Neural cell (in vitro differentiated cells): Measurements from ENCODE around the gene HOXA3. TPM values are rescaled to one million over a fixed set of nuclear protein-coding genes. Genes with fewer than 3 reads are reported as not detected.

Experiments
- H2AFZ ChIP-seq: fragments of 200-600, 300-800 bp; sonication (generic), shearing (Covaris generic); 2 replicates; pipeline ENCODE4 v1.6.0; 2014; ENCODE audit warnings: low read depth, mild to moderate bottlenecking, antibody characterized with exemption, low read length, moderate library complexity
- H3F3A ChIP-seq: fragments of 200-600 bp; shearing (Covaris generic); 2 replicates; pipeline ENCODE4 v1.6.1; 2016; ENCODE audit warnings: mild to moderate bottlenecking, moderate library complexity, mixed read lengths, antibody characterized with exemption, low read length; ENCODE audit not compliant: insufficient read depth, poor library complexity, severe bottlenecking
- H3K27ac ChIP-seq: fragments of 200-600, 300-800 bp; sonication (generic), shearing (Covaris generic); 2 replicates; pipeline ENCODE4 v1.5.1; 2014; ENCODE audit warnings: mild to moderate bottlenecking, low read length, moderate library complexity
- H3K27me3 ChIP-seq: fragments of 300-800, 200-600 bp; sonication (generic), shearing (Covaris generic); 2 replicates; pipeline ENCODE4 v1.6.0; 2014; ENCODE audit warnings: mild to moderate bottlenecking, low read depth, low read length, moderate library complexity; ENCODE audit not compliant: insufficient read depth
- H3K36me3 ChIP-seq: fragments of 300-800, 200-600 bp; sonication (generic), shearing (Covaris generic); 2 replicates; pipeline ENCODE4 v1.5.1; 2014; ENCODE audit warnings: mild to moderate bottlenecking, antibody characterized with exemption, low read length, moderate library complexity; ENCODE audit not compliant: insufficient read depth
- H3K4me2 ChIP-seq: fragments of 300-800, 200-600 bp; sonication (generic), shearing (Covaris generic); 2 replicates; pipeline ENCODE4 v1.6.0; 2014; ENCODE audit warnings: mild to moderate bottlenecking, low read length
- H3K4me3 ChIP-seq: fragments of 300-800, 200-600 bp; sonication (generic), shearing (Covaris generic); 2 replicates; pipeline ENCODE4 v1.5.1; 2014; ENCODE audit warnings: mild to moderate bottlenecking, low read length, moderate library complexity
- H3K79me2 ChIP-seq: fragments of 200-600 bp; shearing (Covaris generic); replicated peaks from 2 replicates; pipeline ENCODE4 v1.6.0; 2014; ENCODE audit warnings: mild to moderate bottlenecking, low read length, moderate library complexity; ENCODE audit not compliant: insufficient read depth
- H3K9ac ChIP-seq: fragments of 300-800, 200-600 bp; sonication (generic), shearing (Covaris generic); 2 replicates; pipeline ENCODE4 v1.6.1; 2016; ENCODE audit warnings: mild to moderate bottlenecking, low read length, mixed read lengths
- H3K9me2 ChIP-seq: fragments of 200-600 bp; shearing (Covaris generic); 2 replicates; pipeline ENCODE4 v1.6.1; 2016; ENCODE audit warnings: mild to moderate bottlenecking, low read length, mixed read lengths; ENCODE audit not compliant: insufficient read depth
- H3K9me3 ChIP-seq: fragments of 200-600, 300-800 bp; sonication (generic), shearing (Covaris generic); 2 replicates; pipeline ENCODE4 v1.6.1; 2016; ENCODE audit warnings: mild to moderate bottlenecking, mixed run types, low read length, moderate library complexity, mixed read lengths
- H4K20me1 ChIP-seq: fragments of 200-600 bp; shearing (Covaris generic); 2 replicates; pipeline ENCODE4 v1.6.1; 2016; ENCODE audit warnings: mild to moderate bottlenecking, mixed run types; ENCODE audit not compliant: insufficient read depth
- CTCF ChIP-seq: fragments of 450-650 bp; IDR thresholded peaks from 2 replicates; pipeline ENCODE4 v1.5.1; 2014; ENCODE audit warnings: antibody characterized with exemption, mild to moderate bottlenecking, moderate library complexity; ENCODE audit not compliant: poor library complexity, severe bottlenecking
- EZH2 ChIP-seq: fragments of 200-600, 300-800 bp; shearing (Covaris generic), sonication (generic); IDR thresholded peaks from 2 replicates; pipeline ENCODE4 v1.6.1; 2014; ENCODE audit warnings: antibody characterized with exemption, low read length, borderline replicate concordance, mild to moderate bottlenecking; ENCODE audit not compliant: insufficient read depth, poor library complexity, severe bottlenecking
- MXI1 ChIP-seq: fragments of 450-650 bp; conservative IDR thresholded peaks from 2 replicates; pipeline ENCODE4 v1.6.1; 2014; ENCODE audit warnings: antibody characterized with exemption, mild to moderate bottlenecking; ENCODE audit not compliant: poor library complexity, severe bottlenecking
- POLR2AphosphoS5 ChIP-seq: IDR thresholded peaks from 2 replicates; pipeline ENCODE4 v1.6.1; 2012
- RAD21 ChIP-seq: fragments of 450-650 bp; conservative IDR thresholded peaks from 2 replicates; pipeline ENCODE4 v1.6.1; 2014; ENCODE audit warnings: antibody characterized with exemption, mild to moderate bottlenecking, moderate library complexity
- REST ChIP-seq: IDR thresholded peaks from 2 replicates; pipeline ENCODE4 v1.6.1; 2012; ENCODE audit warnings: borderline replicate concordance
- SMC3 ChIP-seq: fragments of 450-650 bp; conservative IDR thresholded peaks from 2 replicates; pipeline ENCODE4 v1.6.1; 2014; ENCODE audit warnings: antibody characterized with exemption, mild to moderate bottlenecking, moderate library complexity; ENCODE audit not compliant: poor library complexity
- polyA plus RNA-seq: library from polyadenylated mRNA; depleted of rRNA; stranded (reverse); fragments of >200 nt; gene quantifications from 2 replicates; pipeline ENCODE4 v1.2.3, GENCODE V29; 2014

HOXA3 gene
- polyA plus RNA-seq, 1 donor from 2014 or later: not detected

DNA sequence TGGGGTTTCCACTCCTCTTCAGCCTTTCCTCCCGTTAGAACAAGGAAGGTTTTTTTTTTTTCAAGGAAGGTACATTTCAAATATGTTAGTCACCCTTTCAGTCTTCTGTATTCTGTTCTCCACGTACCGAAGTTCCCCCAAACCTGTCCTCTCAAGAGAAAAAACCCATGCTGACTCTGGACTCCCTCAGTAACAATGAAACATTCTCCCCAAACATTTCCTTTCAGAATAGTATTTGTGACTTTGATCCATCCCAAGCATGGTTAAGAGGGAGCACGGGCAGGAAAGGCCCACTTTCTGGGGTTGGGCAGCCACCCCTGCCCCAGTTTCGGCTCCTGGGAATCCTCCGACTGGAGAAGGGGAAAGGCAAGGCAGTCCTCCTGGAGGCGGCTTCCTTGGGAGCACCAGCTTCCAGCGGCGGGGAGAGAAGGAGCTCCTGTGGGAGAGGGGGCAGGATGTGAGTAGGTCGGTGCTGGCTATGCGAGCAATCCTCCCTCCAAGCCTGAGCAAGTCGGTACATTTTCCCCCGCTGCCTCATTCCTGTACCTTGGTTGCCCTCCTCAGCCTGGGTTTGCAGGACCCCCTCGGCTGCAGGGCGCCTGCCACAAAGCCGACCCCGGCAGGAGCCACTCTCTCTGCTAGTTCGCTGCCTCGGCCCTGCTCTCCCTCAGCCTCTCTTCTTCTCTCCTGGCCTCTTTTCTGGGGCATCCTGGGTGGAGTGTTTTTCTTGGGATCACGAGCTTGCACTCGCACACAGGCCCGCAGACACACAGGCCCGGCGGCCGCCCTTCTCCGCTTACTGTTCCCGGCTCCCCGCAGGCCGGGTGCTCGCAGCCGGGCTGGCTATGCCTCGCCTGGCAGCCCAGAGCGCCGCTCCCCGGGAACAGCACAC lies 54.5 kb downstream of the HOXA3 start:
- no peak overlapping the region for H3K27ac ChIP-seq

More for the DNA sequence above, 54.5 kb downstream of the HOXA3 start:
- H2AFZ ChIP-seq: no peak overlapping the region
- no peaks in the 10 kb centered on the region for H3K79me2 ChIP-seq
- no peak overlapping the region for H3K4me2 ChIP-seq
- H3K4me3 ChIP-seq: no peak overlapping the region
- H3K9me3 ChIP-seq: peaks cover 3% of the 10 kb centered on the region
- no peaks in the 10 kb centered on the region for H3F3A ChIP-seq
- H4K20me1 ChIP-seq: no peaks in the 10 kb centered on the region
- peaks cover 100% of the 10 kb centered on the region for H3K27me3 ChIP-seq
- TF ChIP-seq SMC3: no peak
- no peak for TF ChIP-seq EZH2
- TF ChIP-seq RAD21: no peak
- no peak for TF ChIP-seq POLR2AphosphoS5
- no peak for TF ChIP-seq REST
- TF ChIP-seq CTCF: no peak
- TF ChIP-seq MXI1: no peak
- H3K9ac ChIP-seq: no peak overlapping the region
- no peaks in the 10 kb centered on the region for H3K36me3 ChIP-seq
- no peaks in the 10 kb centered on the region for H3K9me2 ChIP-seq
